Body of pancreas (tissue), 4 donors: Measurements from ENCODE around the gene DNAH10.

Experiments used
- CTCF ChIP-seq, 7 experiments: fragments of 450-650 bp in 4 of 7; fragments of 200-600 bp in 3 of 7; sonication (generic) in 3 of 7; IDR thresholded peaks; one replicate each; pipeline ENCODE4 v1.5.1; 2016 to 2019; ENCODE audit warnings: antibody characterized with exemption in 7 of 7
- POLR2A ChIP-seq, 3 donors: fragments of 450-650 bp; IDR thresholded peaks; one replicate each; pipeline ENCODE4 v1.6.1; 2016; ENCODE audit warnings: antibody characterized with exemption in 3 of 3, mild to moderate bottlenecking in 2 of 3

GRCh38 chr12:123952037-123952436 is 189.9 kb downstream of the DNAH10 start:
- TF ChIP-seq POLR2A (IDR thresholded peaks at IDR 0.05) (no peak), CTCF (IDR thresholded peaks at IDR 0.05) (no peak)
